RWPE1 (cell line): ENCODE data around the gene JAZF1.

Experiments used
- CTCF ChIA-PET: fragments of 350-600 bp; sonication (Branson Sonifier 250); formaldehyde crosslinking; extraction: SDS; loops from one replicate; lab custom pipeline; 2021; lab: Yijun Ruan, JAX
- POLR2A ChIA-PET: fragments of 400-600 bp; formaldehyde crosslinking; extraction: SDS; loops from one replicate; lab custom pipeline; 2020; ENCODE audit warnings: antibody characterized with exemption; ENCODE audit not compliant: low non-redundant PET; lab: Yijun Ruan, JAX
- DNase-seq: peaks from one replicate; pipeline ENCODE4 v3.0.0; 2012; ENCODE audit warnings: low spot score
- H3K27ac ChIP-seq: fragments of 450-650 bp; 2 replicates; pipeline ENCODE4 v1.5.1; 2017
- CTCF ChIP-seq: fragments of 450-650 bp; conservative IDR thresholded peaks from 2 replicates; pipeline ENCODE4 v1.5.1; 2017; ENCODE audit warnings: low read depth, mild to moderate bottlenecking

The JAZF1 gene

GRCh38 chr7:27810186-27810585, 370.4 kb downstream of the JAZF1 start:
- TF ChIP-seq CTCF: no peak
- POLR2A ChIA-PET: no interaction called here
- H3K27ac ChIP-seq: no peak overlapping the region
- no peak for DNase-seq
- CTCF ChIA-PET: no interaction called here

- POLR2A ChIA-PET: no interaction called here
- CTCF ChIA-PET: no interaction called here
- peak; percentile 8 for DNase-seq
- TF ChIP-seq CTCF: no peak
- H3K27ac ChIP-seq: no peak overlapping the region
These were observed 372.0 kb downstream of the JAZF1 start for GRCh38 chr7:27808626-27809025.

- POLR2A ChIA-PET: no interaction called here
- no peak for TF ChIP-seq CTCF
- H3K27ac ChIP-seq: no peak overlapping the region
- DNase-seq: no peak
- CTCF ChIA-PET: no interaction called here
These were observed 376.5 kb downstream of the JAZF1 start for GRCh38 chr7:27804139-27804538.

- DNase-seq: no peak
- POLR2A ChIA-PET: no interaction called here
- H3K27ac ChIP-seq: no peak overlapping the region
- CTCF ChIA-PET: interaction anchor here (0.6 kb wide), 1 partner anchor 12 kb away, joined by 3 read pairs; no protein-coding TSS in a partner anchor
- no peak for TF ChIP-seq CTCF
These were observed 377.6 kb downstream of the JAZF1 start for GRCh38 chr7:27802999-27803398.

GRCh38 chr7:27799212-27799611, 381.4 kb downstream of the JAZF1 start:
- ChIA-PET POLR2A (no interaction called here), CTCF (interaction anchor here (0.9 kb wide), 1 partner anchor 14 kb away, joined by 3 read pairs; no protein-coding TSS in a partner anchor)
- TF ChIP-seq CTCF: no peak
- DNase-seq: no peak
- no peak overlapping the region for H3K27ac ChIP-seq

- no peak for DNase-seq
- ChIA-PET POLR2A (no interaction called here), CTCF (no interaction called here)
- TF ChIP-seq CTCF: no peak
- H3K27ac ChIP-seq: no peak overlapping the region
These were observed 384.6 kb downstream of the JAZF1 start for GRCh38 chr7:27795977-27796376.
